Osteoblast (primary cell): ENCODE data around the gene VMO1. TPM values are rescaled to one million over a fixed set of nuclear protein-coding genes. Genes with fewer than 3 reads are reported as not detected.
A peak's percentile ranks its signal among the peaks of the same experiment; 100 is the strongest.

ENCODE experiments used
- DNase-seq: peaks from one replicate; pipeline ENCODE4 v3.0.0; 2011; ENCODE audit warnings: low spot score, mixed read lengths; ENCODE audit not compliant: insufficient read length; ENCODE audit errors: missing footprints
- H2AFZ ChIP-seq: 2 replicates; pipeline ENCODE4 v1.6.0; 2011; ENCODE audit warnings: mild to moderate bottlenecking, low read length
- H3K27ac ChIP-seq: 2 replicates; pipeline ENCODE4 v1.5.1; 2011; ENCODE audit warnings: mild to moderate bottlenecking, low read depth, low read length, moderate library complexity
- H3K27me3 ChIP-seq: 2 replicates; pipeline ENCODE4 v1.6.0; 2012; ENCODE audit warnings: mild to moderate bottlenecking, control low read depth, inconsistent platforms, low read length, moderate library complexity; ENCODE audit not compliant: insufficient read depth
- H3K36me3 ChIP-seq: 2 replicates; pipeline ENCODE4 v1.5.1; 2011; ENCODE audit warnings: mild to moderate bottlenecking, low read length, control low read depth, moderate library complexity; ENCODE audit not compliant: insufficient read depth
- H3K4me1 ChIP-seq: 2 replicates; pipeline ENCODE4 v1.5.1; 2011; ENCODE audit warnings: mild to moderate bottlenecking, low read length, control low read depth, moderate library complexity; ENCODE audit not compliant: insufficient read depth
- H3K4me2 ChIP-seq: 2 replicates; pipeline ENCODE4 v1.6.0; 2011; ENCODE audit warnings: mild to moderate bottlenecking, low read length; ENCODE audit not compliant: insufficient read depth
- H3K4me3 ChIP-seq: fragments of 200-600 bp; sonication (generic); 3 replicates; pipeline ENCODE4 v1.5.1; 2012; ENCODE audit warnings: mild to moderate bottlenecking, low read length, inconsistent platforms; ENCODE audit not compliant: insufficient read depth
- H3K79me2 ChIP-seq: 2 replicates; pipeline ENCODE4 v1.6.0; 2012; ENCODE audit warnings: mild to moderate bottlenecking, low read length, control low read depth, inconsistent platforms; ENCODE audit not compliant: insufficient read depth
- H3K9me3 ChIP-seq: 2 replicates; pipeline ENCODE4 v1.5.1; 2011; ENCODE audit warnings: low read depth, low read length, control low read depth
- H4K20me1 ChIP-seq: 2 replicates; pipeline ENCODE4 v1.6.0; 2012; ENCODE audit warnings: mild to moderate bottlenecking, low read length, control low read depth; ENCODE audit not compliant: insufficient read depth
- total RNA-seq: library from RNA; depleted of rRNA; stranded (reverse); fragments of >200 nt; gene quantifications from 2 replicates; pipeline ENCODE4 v1.2.3, GENCODE V29; 2012
- TF ChIP-seq, protein P1 (sequence below): IDR thresholded peaks from 2 replicates; pipeline ENCODE4 v1.5.1; 2011; ENCODE audit warnings: mild to moderate bottlenecking, low read depth, low read length, moderate library complexity; ENCODE audit errors: extremely low read depth

VMO1 gene
- total RNA-seq, 1 donor, result not detected

DNA sequence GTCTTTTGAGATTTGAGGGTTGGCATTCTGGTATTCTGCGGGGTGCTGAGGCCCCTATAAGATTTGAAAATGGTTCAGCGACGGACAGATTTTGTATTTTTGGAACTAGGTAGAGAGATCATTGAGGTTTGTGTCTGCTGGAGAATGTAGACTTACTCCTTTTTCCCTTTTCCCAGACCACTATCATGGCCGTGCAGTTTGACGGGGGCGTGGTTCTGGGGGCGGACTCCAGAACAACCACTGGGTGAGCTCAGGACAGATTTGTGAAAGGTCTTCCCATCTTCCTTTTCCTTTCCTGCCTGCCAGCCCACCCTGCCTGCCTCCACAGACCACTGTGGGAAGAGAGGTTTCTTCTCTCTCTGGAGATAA is 10.4 kb upstream of the VMO1 start:
- H3K27ac ChIP-seq, result peak overlapping the region; percentile 74
- H3K9me3 ChIP-seq, result no peaks in the 10 kb centered on the region
- peaks cover 7% of the 10 kb centered on the region for H3K4me1 ChIP-seq
- H3K4me3 ChIP-seq, result peak overlapping the region; percentile 90
- H3K27me3 ChIP-seq, result no peaks in the 10 kb centered on the region
- TF ChIP-seq, protein P1, sequence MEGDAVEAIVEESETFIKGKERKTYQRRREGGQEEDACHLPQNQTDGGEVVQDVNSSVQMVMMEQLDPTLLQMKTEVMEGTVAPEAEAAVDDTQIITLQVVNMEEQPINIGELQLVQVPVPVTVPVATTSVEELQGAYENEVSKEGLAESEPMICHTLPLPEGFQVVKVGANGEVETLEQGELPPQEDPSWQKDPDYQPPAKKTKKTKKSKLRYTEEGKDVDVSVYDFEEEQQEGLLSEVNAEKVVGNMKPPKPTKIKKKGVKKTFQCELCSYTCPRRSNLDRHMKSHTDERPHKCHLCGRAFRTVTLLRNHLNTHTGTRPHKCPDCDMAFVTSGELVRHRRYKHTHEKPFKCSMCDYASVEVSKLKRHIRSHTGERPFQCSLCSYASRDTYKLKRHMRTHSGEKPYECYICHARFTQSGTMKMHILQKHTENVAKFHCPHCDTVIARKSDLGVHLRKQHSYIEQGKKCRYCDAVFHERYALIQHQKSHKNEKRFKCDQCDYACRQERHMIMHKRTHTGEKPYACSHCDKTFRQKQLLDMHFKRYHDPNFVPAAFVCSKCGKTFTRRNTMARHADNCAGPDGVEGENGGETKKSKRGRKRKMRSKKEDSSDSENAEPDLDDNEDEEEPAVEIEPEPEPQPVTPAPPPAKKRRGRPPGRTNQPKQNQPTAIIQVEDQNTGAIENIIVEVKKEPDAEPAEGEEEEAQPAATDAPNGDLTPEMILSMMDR, result no peak
- H2AFZ ChIP-seq, result peak overlapping the region; percentile 80
- peak overlapping the region; percentile 87 for H3K4me2 ChIP-seq
- DNase-seq, result peak; percentile 94
- peaks cover 8% of the 10 kb centered on the region for H4K20me1 ChIP-seq
- peaks cover 18% of the 10 kb centered on the region for H3K36me3 ChIP-seq
- H3K79me2 ChIP-seq, result peaks cover 22% of the 10 kb centered on the region

DNA sequence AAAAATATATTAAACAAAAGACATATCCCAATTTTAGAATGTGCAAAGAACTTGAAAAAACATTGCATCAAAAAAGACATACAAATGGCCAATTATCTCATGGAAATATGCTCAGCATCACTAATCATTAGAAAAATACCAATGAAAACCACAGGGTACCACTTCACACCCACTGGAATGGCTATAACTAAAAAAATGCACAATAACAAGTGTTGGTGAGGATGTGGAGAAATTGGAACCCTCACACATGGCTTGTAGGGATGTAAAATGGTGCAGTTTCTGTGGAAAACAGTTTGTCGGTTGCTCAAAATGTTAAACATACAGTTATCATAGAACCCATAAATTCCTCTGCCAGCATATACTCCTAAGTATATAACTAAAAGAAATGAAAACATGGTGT is 9.0 kb upstream of the VMO1 start:
- Histone ChIP-seq H3K79me2 (peaks cover 22% of the 10 kb centered on the region), H3K4me3 (no peak overlapping the region), H3K36me3 (peaks cover 18% of the 10 kb centered on the region), H3K27me3 (no peaks in the 10 kb centered on the region), H4K20me1 (peaks cover 8% of the 10 kb centered on the region), H2AFZ (peak overlapping the region; percentile 67), H3K4me1 (peaks cover 11% of the 10 kb centered on the region), H3K27ac (no peak overlapping the region), H3K4me2 (no peak overlapping the region), H3K9me3 (no peaks in the 10 kb centered on the region)
- DNase-seq, result no peak
- TF ChIP-seq, protein P1, result no peak

DNA sequence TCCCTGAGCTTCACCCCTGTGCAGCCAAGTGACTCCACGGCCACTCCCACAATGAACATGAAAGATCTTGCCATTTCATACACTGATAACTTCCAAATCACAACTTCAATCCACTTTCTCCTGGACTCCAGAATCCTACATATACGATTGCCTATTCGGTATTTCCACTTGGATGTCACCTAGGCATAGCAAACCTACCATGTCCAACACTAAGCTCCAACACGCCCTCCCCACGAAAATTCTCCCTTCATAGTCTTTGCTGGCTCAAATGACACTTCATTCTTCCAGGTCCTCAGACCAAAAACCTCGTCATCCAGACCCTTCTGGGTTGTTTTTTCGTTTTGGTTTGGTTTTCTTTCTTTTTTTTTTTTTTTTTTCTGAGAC is 4.5 kb upstream of the VMO1 start:
- Histone ChIP-seq H3K4me3 (peak overlapping the region; percentile 79), H3K36me3 (no peaks in the 10 kb centered on the region), H3K27ac (peak overlapping the region; percentile 74), H4K20me1 (no peaks in the 10 kb centered on the region), H3K4me1 (peaks cover 29% of the 10 kb centered on the region), H2AFZ (peak overlapping the region; percentile 80), H3K9me3 (no peaks in the 10 kb centered on the region), H3K4me2 (peak overlapping the region; percentile 82), H3K27me3 (peaks cover 4% of the 10 kb centered on the region), H3K79me2 (no peaks in the 10 kb centered on the region)
- DNase-seq, result no peak
- TF ChIP-seq, protein P1, result no peak

DNA sequence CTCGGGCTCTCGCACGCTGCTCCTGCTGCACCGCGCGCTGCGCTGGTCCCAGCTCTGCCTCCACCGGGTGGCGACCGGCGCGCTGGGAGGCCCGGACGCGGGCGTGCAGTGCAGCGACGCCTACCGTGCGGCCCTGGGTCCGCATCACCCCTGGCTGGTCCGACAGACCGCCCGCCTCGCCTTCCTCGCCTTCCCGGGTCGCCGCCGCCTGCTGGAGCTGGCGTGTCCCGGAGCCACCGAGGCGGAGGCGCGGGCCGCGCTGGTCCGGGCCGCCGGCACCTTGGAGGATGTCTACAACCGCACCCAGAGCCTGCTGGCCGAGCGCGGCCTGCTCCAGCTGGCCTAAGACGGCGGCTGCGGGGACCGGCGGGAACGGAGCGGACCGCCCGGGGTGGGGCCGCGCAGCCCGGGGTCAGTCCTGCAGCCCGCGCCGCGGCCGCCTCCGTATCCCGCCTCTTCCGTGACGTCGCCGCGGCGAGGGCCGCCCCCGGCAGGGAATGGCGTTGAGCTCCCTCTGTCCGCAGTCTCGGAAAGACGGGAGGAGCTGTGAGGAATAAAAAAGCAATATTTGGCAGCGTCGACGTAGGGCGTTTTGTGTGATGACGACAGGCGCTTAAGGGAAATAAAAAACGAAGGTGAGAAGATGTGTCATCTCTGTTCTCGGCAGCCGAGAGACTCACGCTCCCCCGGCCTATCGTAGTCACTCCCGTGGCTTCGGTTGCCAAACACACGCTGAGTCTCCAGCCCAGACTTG is 4.0 kb upstream of the VMO1 start:
- no peaks in the 10 kb centered on the region for H3K79me2 ChIP-seq
- peak overlapping the region; percentile 74 for H3K27ac ChIP-seq
- no peaks in the 10 kb centered on the region for H3K9me3 ChIP-seq
- DNase-seq, result peak; percentile 99
- H3K4me1 ChIP-seq, result peaks cover 30% of the 10 kb centered on the region
- no peaks in the 10 kb centered on the region for H4K20me1 ChIP-seq
- peaks cover 10% of the 10 kb centered on the region for H3K27me3 ChIP-seq
- H3K4me2 ChIP-seq, result peak overlapping the region; percentile 82
- no peaks in the 10 kb centered on the region for H3K36me3 ChIP-seq
- peak overlapping the region; percentile 80 for H2AFZ ChIP-seq
- peak overlapping the region; percentile 79 for H3K4me3 ChIP-seq
- TF ChIP-seq, protein P1, result peak; percentile 46
